A549 (cell line): Measurements from ENCODE around the gene BNIP5.

Source experiments
- CTCF ChIP-seq: fragments of >200 bp; sonication (Bioruptor Twin); formaldehyde crosslinking; IDR thresholded peaks from 3 replicates; pipeline ENCODE4 v1.5.1; 2016
- SMC3 ChIP-seq: fragments of >200 bp; sonication (Bioruptor Twin); formaldehyde crosslinking; IDR thresholded peaks from 3 replicates; pipeline ENCODE4 v1.6.1; 2018; ENCODE audit warnings: inconsistent platforms

DNA sequence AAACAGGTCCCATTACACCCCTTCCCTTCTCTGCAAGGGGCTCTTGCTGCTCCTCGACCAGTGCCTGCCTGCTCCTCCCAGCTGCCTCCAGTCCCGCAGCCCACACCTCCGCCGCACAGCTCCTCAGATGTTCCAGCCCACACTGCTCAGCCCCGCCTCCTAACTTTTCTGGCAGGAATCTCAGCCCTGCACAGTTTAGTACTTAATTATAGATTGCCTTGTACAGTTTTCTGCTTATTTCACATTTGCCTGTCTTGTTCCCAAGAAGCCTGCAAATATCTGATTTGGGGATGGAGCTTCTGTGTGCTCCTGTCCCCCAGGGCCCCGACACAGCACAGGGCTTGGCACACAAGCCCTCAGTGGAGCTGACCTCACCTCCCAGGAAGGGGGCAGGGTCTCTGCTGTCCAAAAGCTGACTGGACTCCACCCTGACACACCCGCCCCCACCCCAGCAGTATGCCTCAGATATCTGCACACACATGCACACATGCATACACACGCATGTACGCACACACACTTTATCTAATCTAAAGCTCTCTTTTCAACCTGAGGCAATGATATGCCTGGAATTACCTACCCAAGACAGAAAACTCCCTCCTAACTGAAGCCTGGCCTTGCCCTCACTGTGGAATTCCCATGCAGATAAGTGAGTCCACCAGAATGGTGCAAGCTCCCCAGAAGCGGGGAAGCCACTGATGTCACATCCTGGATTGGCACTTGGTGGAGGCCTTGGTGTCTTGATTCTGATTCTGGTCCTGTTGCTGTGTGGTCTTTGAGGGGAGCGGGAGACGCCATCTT, 68.0 kb downstream of the BNIP5 start:
- TF ChIP-seq SMC3 (no peak), CTCF (no peak)
